ENCODE data around the gene ATP8A2.

The ATP8A2 gene

DNA sequence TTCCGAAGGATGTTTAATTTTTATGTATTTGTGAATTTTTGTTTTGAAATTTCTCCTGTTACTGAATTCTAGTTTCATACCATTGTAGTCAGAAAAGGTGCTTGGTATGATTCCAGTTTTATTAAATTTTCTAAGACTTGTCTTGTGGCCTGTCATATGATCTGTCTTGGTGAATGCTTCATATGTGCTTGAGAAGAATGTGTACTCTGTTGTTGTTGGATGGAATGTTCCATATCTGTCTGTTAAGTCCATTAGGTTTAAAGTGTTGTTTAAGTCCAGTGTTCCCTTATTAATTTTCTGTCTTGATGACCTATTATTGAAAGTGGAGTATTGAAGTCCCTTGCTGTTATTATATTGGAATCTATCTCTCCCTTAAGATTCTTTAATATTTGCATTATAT is 273.9 kb downstream of the ATP8A2 start:
- DNase-seq: no peak

DNA sequence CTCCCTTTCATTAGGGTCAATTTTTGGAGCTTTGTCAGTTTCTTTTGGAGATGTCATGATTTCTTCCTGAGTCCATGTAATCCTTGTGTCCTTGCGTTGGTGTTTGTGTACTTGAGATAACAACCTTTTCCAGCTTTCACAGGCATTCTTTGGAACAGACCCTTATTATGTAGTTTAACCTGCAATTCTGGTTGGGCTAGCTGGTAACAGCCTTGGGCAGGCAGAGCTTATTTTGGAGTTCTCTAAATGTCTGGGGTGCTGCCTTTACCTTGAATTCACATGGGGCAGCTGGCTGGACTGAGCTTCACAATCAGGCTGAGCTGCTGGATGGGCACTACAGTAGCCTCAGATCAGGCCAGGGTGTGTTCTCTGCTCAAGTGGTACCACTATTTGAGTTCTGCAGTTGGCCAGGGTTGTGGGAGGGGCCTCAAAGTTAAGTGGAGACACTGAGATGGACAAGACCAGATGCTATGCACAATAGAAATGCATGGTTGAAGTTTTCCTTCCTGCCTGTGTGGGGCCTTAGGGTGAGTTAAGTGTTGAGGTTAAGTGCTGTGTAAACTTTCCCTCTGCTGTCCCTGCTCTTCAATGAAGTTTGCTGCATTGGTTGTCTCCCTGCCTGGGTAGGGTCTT is 277.3 kb downstream of the ATP8A2 start:
- DNase-seq: no peak

DNA sequence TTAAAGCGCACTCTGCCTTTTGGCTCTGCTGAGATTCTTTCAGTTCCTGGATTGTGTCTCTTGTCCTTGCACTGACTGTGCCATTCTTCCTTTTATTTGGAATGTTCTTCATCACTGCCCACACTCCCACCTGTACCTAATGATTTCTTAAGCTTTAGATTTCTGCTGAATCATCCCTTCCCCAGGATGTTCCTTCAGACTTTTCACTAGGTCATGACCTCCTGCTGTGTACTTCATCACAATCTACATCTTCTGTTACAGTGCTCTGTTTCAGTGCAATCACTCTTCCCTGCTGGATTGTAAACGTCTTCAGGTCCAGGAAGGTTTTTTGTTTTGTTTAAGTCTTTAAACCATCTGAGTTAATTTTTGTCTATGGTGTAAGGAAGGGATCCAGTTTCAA is 281.0 kb downstream of the ATP8A2 start:
- DNase-seq: no peak

DNA sequence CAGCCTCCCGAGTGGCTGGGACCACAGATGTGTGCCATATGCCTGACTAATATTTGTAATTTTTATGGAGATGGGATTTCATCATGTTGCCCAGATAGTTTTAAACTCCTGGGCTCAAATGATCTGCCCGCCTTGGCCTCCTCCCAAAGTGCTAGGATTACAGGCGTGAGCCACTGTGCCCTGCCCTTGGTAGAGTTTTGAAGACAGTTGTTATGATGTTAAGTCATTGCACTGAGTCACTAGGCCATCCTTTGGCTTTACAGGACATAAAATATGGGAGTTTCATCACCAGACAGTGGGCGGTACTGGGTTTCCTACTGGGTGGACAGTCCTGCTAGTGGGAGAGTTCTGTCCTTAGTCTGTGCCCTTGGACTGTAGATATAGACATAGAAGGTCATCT is 282.5 kb downstream of the ATP8A2 start:
- no peak for DNase-seq

DNA sequence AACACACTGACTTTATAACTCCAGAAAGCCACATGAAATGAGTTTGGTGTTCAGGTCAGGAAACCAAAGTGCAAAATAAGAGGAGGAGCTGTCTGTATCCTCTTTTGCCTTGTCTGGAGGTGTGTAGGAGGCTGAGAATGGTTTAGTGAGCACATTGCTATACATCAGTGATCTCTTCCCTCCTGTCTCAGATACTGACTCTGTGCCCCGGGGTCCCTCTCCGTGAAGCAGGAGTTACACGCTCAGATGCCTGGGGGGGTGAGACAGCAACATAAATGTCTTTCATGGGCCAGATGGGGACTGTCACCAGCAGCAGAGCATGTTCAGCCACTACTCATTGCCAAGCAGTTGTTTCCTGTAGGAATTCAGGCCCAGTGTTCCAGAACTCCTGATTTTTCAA is 285.4 kb downstream of the ATP8A2 start:
- no peak for DNase-seq

DNA sequence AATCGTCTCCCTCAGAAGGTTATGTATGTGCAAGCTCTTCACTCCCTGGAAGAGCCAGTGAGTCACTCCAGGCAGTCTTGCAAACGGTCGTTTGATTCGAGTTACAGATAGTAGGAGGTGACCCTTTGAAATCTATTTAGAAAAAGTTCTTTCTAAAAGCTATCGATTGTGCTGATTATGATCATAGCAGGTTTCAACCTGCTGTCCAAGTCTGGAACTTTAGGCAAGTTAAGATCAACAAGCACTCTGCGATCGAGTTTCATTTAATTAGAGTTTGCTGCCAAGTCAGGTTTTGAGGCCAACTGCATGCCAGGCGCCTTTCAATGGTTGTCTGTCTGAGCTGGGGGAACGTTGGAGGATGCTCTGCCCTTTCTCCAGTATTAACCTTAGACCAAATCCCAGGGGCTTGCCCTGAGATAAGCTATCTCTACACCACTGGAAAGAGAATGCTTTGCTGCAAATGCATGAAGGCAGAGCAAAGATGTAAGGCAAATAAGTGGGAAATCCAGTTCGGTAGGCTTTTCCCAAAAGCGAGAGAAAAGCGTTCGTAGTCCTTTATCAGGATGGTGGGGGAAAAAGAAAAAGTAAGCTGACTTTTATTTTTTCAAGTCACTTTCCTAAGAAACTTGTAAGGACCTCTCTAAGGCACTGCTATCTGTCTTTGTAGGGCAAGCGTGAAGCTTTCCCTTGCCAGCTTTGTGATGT is 287.5 kb downstream of the ATP8A2 start:
- no peak for DNase-seq

DNA sequence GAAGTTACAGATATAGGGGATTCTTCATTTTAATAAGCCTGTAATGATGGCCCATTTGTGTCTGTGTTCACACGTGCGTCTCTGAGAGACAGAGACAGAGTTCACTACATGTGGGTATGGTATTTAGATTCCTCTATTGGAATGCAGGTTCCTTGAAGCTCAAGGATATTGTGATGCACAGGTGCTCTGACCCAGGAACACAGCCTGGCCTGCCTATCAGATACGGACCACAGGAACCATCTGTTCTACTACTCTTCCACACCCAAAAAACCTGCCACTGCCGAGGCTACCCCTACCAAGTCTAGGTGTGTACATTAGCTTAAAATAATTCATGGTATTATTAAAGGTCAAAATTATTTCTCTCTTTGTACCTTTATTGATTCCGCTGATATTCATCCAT is 289.2 kb downstream of the ATP8A2 start:
- no peak for DNase-seq

DNA sequence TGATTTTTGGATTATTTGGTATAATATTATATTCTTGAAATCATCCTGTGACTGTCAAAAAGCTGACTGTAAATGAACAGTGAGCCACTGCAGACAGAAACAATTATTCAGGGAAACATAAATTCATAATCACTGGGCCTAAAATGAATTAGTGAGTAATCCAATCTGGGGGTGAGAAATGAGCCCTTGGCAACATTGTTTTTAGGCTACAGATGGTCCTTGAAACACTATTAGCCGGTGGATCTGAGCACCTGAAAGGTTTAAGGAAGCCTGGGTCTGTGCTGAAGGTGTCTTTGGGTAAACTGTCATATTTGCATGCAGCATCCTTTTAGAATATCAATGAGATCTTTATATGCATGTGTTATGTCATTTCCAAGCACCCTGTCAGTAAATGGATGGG is 290.7 kb downstream of the ATP8A2 start:
- no peak for DNase-seq

DNA sequence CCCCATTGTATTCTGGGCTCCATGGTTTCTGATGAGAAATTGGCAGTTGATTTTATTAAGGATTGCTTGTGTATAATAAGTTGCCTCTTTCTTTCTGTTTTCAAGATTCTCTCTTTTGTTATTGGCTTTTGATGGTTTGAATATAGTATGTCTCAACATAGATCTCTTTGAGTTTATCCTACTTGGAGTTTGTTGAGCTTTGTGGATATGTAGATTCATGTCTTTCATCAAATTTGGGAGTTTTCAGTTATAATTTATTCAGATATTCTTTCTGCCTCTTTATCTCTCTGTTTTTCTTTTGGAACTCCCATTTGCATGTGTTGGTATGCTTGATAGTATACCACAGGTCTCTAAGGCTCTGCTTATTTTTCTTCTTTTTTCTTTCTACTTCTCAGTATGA is 296.6 kb downstream of the ATP8A2 start:
- DNase-seq: no peak

DNA sequence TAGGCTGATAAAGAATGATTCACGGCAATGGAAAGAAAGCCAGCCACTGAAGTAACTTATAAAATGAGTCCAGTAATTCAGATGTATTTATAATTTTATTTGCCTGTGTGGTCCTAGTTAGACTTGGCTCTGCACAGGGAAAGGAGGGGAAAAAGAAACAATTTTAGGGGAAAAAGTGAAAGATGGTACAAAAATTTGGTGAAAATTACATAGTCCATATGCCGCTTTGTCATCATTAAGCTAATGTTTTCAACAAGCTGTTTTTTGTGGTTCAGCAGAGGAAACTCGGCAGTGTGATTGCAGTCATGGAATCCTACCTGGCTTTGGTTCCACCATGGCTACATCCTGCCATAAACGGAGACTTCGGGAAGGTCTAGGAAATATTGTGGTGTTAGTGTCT is 301.9 kb downstream of the ATP8A2 start:
- no peak for DNase-seq

DNA sequence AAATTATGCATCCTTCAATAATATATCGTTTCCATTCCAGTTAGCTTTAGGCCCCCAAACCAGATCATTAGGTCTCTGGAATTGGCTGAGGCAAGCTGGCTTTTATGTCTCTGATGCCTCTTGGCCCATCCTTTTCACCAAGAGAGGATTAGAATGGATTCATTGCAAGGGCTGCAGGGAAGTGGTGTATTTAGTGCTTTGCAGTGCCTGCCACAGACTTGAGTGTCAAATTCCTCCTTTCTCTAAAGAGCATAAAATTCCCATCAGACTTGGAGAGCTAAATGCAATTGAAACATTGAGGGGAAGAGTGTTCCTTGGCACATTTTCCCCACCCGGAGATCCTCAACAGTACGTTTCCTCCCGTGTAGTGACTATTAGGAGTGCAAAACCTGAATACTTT is 302.6 kb downstream of the ATP8A2 start:
- no peak for DNase-seq

DNA sequence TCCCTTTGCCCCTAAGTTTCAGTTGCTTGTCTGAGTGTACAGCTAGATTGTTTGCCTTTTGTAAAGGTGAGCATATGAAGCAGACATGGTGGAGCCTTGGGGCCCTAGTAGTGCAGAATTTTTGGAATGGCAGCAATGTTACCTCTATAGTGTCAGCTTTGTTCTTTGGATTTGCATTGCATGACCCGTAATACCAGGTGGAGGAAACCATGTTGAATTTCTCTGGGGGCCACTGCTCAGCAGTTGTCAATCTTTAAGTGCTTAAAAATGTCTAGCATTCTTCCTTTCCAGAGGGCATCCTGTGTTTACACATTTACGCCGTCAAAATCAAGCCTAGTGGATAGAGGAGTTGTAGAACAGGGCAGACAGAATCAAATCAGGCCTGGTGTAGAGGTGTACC is 303.3 kb downstream of the ATP8A2 start:
- DNase-seq: no peak

DNA sequence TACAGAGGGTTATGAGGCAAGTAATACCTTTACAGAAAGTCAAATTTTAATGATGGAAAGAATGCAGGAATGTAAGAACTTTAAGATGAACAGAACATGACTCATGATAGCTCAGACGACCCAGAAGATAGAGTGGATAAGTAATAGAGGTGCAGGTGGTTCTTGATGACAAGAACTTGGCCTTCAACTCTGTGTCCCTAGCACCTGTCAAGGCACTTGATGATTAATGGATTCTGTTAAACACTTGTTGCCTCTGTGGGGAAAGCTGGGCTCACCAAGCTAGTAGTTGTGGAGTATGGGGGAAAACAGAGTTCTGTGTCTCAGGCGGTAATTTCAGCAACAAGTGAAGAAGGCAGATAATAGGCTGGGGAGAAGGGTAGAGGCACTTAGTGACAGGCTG is 306.2 kb downstream of the ATP8A2 start:
- no peak for DNase-seq

DNA sequence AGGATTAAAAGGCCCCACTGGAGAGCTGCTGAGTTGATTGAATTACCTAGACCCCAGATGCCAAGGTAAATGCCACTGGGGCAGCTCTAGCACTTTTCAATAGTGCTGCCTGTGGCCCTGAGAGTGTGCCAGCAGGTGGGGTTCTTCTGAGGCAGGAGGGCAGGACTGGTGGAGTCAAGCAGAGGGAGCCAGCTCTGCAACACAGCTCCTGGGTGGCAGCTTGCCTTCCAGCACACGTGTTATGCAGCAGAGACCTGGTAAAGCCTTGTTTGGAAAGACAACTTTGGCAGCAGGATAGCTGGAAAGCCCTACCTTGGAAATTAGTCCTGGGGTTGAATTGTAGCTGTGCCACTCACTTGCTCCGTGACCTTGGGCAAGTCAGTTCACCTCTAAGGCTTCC is 306.6 kb downstream of the ATP8A2 start:
- DNase-seq: no peak

DNA sequence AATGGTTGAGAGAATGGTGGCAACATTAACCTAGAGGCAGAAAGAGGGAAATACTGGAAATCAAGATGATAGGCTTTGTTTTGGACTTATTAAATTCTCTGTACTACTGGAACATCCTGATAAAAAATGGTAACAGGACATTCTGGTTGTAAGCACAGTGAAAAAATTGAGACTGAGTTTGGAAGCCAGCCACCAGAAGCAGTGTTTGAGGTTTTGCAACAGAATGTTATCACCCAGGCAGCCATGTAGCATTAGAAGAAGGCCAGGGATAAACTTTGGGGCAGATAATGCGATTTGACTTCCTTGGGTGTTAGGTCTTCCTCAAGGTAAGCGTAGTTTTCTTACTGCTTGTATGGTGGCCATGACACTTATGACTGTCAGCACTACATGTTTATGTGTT is 307.4 kb downstream of the ATP8A2 start:
- no peak for DNase-seq

DNA sequence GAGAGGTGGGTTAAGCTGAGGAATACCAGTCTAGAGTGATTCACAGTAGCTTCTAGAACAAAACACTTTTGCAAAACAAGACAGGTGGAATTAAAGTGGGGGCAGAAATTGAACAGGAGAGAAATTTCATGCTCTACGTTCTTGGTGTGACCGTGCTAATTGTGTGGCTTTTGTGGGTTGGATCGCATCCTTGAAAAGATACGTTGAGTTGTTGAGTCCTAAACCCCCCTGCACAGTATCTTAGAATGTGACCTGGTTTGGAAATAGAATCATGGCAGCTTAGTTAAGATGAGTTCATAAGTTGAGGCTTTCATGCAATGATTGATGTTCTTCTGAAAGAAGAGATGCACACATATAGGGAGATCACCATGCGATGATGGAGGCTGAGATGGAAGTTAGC is 308.2 kb downstream of the ATP8A2 start:
- DNase-seq: no peak

DNA sequence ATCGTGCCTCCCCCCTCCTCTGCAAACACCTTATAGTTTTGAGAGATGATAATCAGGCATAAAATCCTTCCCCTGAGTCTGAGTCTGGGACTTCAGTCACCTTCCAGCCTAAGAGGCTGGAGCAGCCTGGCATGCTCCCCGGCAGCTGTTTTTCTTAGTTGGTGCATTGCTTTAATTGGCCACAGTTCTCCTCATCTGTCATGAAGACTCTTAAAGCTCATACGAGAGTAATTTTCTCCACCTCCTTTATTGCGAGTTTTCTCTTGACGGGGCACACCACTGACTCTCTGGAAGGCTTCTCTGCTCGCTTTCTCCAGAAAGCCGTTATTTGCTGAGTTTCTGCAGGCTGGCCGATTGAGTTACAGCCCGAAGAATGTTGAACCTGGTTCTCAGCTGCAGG is 310.5 kb downstream of the ATP8A2 start:
- no peak for DNase-seq

DNA sequence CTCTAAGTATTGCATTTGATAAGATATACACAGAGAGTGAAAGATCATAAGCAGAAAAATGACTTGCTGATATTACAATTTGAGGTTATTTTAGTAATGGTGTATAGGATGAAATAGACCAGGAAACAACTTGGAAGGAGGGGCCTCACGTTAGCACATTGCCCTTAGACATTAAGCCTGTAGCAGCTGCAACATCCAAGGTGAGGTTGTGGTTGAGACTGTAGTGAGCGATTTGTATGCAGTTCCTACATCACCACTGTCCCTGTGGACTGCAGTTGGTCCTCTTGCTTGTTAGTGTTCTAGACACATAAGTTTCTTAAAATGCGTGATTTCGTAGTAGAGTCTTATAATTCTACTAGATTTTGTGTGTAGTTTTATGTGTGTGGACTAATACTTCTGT is 311.3 kb downstream of the ATP8A2 start:
- DNase-seq: no peak

DNA sequence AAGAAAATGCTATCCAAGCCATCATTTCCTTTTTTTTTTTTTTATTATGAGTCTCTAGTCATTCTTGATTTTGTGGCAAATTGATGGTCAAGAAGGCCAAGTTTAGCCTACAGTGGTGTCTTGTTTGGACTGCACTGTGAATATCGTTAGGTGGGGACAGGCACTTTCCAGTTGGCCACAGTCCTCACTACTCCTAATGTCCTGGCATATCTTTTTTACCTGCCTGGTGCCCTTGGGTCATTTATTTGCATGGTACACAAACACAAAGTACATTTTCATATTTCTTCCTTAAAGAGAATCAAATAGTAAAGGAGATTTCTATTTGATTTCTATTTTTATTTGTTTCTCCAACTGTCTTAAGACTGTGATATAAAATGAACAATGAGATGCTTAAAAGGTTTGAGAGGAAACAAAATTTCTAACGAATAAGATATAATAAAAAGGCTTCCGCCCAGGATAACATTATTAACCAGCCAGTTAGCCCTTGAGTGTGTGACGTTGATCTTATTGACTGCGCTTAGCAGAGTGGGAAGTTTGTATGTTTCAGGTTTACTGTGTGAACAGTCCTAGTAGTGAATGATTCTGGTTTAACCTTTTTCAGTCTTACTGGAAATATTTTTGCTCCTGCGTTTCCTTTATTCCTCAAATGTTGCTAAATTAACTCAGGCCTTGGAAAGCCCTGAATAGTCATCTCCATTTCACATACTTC is 312.0 kb downstream of the ATP8A2 start:
- DNase-seq: no peak

DNA sequence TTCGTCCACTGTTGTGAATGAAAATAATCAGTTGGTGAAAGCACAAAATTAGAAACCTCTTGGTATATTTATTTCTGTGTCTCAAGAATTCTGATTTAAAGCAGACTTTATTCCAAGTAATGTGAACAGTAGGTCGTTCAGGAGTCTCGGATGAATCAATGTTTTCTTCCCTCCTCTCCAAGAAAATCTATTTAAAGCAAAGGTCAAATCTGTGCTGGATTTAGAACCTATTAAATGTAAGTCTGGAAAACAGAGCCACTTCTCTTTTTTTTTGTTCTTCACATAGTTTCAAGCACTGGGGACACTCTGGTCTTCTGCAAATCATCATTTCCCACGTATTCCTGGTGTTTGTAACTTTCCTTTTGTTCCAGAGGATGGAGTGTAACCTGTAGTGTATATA is 312.7 kb downstream of the ATP8A2 start:
- no peak for DNase-seq

DNA sequence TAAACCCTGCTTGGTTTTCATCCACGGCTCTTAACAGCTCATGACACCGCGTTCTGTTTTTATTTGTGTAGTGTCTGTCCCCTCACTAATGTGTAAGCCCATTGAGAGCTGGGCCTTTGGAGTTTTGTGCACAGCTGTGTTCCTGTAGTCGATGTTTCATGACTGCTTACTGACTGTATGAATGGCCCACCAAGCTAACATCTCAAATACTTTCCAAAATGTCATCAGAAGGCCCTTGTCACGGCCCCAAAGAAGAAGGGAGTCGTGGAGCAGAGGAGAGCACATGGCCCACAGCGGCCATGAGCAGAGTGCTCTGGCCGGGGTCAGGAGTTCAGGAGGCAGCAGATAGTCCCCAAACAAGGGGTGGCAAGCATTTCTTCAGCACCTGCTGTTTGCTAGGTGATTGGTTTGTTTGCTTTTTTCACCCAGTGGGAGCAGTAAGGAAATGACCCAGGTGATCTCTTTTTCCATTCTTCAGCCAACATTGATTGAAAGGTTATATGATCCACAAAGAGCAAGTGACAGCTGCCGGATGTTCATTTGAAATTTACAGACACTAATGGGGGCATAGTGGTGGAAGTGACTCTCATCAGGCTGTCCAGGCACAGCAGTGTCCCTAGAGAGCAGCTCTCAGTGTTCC is 315.2 kb downstream of the ATP8A2 start:
- DNase-seq: no peak

DNA sequence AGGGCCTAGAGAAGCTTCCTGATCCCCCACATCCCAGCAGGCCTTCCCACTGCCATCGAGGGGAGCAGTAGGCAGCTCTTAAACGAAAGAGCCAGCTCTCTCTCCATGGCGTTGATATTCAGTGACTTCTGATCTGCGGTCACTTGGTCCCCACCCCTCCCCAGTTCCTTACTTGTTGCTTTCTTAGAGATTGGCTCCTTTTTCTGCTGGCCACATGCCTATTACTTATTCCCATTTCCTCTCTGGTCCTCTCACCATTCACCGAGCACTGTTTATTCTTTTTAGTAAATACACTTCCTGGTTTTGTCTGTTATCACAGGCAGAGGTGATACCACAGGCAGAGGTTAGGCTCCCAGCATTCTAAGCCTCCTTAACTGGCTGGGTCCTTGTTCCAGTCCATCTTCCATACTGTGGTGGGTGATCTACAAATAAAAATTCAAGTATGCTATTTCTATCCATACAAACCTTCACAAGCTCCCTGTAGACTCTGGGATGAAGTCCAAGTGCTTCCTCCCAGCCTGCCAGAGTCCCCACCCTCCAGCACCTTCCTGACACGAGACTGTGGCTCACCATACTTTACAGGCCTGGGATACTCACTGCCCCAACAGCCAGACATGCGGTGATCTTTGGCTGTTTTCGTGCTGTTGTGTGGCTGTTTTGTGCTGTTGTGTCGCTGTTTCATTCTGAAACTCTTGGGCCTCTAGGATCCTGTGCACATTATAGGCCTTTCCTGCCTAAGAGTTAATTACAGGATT is 315.9 kb downstream of the ATP8A2 start:
- no peak for DNase-seq

DNA sequence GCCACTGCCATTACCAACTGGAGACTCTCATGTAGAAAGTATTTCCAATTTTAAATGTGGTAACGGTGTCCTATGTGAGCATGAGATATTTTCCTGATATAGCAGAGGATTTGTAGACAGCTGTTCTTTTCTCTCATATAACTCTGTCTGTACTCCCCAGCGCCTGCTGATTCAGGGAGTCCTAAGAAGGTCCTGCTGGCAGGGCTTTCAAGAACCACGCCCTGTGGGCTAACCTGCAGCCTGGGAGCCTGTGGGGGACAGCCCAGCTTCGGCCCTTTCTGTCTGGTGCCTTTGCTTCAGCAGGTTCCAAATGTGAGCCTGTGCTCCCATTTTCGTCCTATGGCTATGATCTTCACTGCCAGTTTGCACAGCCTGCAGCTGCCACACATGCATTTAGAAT is 316.8 kb downstream of the ATP8A2 start:
- no peak for DNase-seq
